B cell (primary cell): ENCODE measurements around the gene PPP1R15A. TPM values are rescaled to one million over a fixed set of nuclear protein-coding genes. Genes with fewer than 3 reads are reported as not detected.

Experiments used
- ATAC-seq: fragments of 200-7000 bp; cut with Tn5 transposase; one replicate; pipeline ENCODE4 v1.10.0; 2021; ENCODE audit warnings: low read depth, mild to moderate bottlenecking, moderate number of reproducible peaks, moderate library complexity
- CTCF ChIA-PET: fragments of 350-600 bp; sonication (Branson Sonifier 250); formaldehyde crosslinking; loops from one replicate; lab custom pipeline; 2021; ENCODE audit warnings: antibody characterized with exemption, inconsistent platforms; lab: Charles Lee
- POLR2A ChIA-PET: fragments of 350-600 bp; sonication (Branson Sonifier 250); formaldehyde crosslinking; loops from one replicate; lab custom pipeline; 2021; ENCODE audit warnings: antibody characterized with exemption; lab: Charles Lee
- DNase-seq: peaks from one replicate; pipeline ENCODE4 v3.0.0; 2013
- H2AFZ ChIP-seq: 2 replicates; pipeline ENCODE4 v1.6.1; 2012; ENCODE audit warnings: mild to moderate bottlenecking, low read depth, low read length; ENCODE audit not compliant: insufficient read depth, poor library complexity, severe bottlenecking
- H3K27ac ChIP-seq, 2 donors: 1 replicate in 1 of 2; 2 replicates in 1 of 2; pipeline ENCODE4 v1.5.1; 2012 to 2013; ENCODE audit warnings: low read length in 2 of 2, mild to moderate bottlenecking in 2 of 2, moderate library complexity in 1 of 2
- H3K27me3 ChIP-seq, 4 experiments: fragments of 200-600 bp in 1 of 4; sonication (generic) in 1 of 4; replicated peaks in 1 of 4; 1 replicate in 2 of 4; 2 replicates in 2 of 4; pipeline versions ENCODE4 v1.6.1 to v1.7.0; 2013 to 2016; ENCODE audit warnings: low read length in 3 of 4, mild to moderate bottlenecking in 2 of 4, mixed read lengths in 1 of 4, moderate library complexity in 1 of 4; ENCODE audit not compliant: insufficient read depth in 4 of 4, control insufficient read depth in 3 of 4; ENCODE audit errors: control extremely low read depth in 1 of 4
- H3K36me3 ChIP-seq, 2 experiments: replicated peaks in 1 of 2; 1 replicate in 1 of 2; 2 replicates in 1 of 2; pipeline versions ENCODE4 v1.6.1 to v1.7.1; 2013; ENCODE audit warnings: low read length in 1 of 2; ENCODE audit not compliant: insufficient read depth in 2 of 2, control insufficient read depth in 1 of 2; ENCODE audit errors: control extremely low read depth in 1 of 2, extremely low read depth in 1 of 2
- H3K4me1 ChIP-seq, 2 donors: fragments of 200-600 bp in 1 of 2; sonication (generic) in 1 of 2; 1 replicate in 1 of 2; 2 replicates in 1 of 2; pipeline versions ENCODE4 v1.5.1 to v1.6.1; 2013 to 2017; ENCODE audit warnings: low read length in 2 of 2; ENCODE audit not compliant: control insufficient read depth in 2 of 2, insufficient read depth in 2 of 2
- H3K4me2 ChIP-seq: replicated peaks from 2 replicates; pipeline ENCODE3; 2012; ENCODE audit warnings: mild to moderate bottlenecking, low read depth, low read length; ENCODE audit not compliant: poor library complexity, severe bottlenecking
- H3K4me3 ChIP-seq, 5 experiments: fragments of 200-600 bp in 1 of 5; sonication (generic) in 1 of 5; 1 replicate in 3 of 5; 2 replicates in 2 of 5; pipeline versions ENCODE4 v1.5.1 to v1.7.0; 2011 to 2016; ENCODE audit warnings: low read length in 4 of 5, mild to moderate bottlenecking in 4 of 5, low read depth in 2 of 5, control low read depth in 1 of 5, moderate library complexity in 1 of 5; ENCODE audit not compliant: insufficient read depth in 1 of 5; ENCODE audit errors: control extremely low read depth in 1 of 5, extremely low read depth in 1 of 5
- H3K79me2 ChIP-seq: fragments of 200-600 bp; sonication (generic); one replicate; pipeline ENCODE4 v1.6.0; 2016; ENCODE audit warnings: low read length; ENCODE audit not compliant: control insufficient read depth, insufficient read depth
- H3K9ac ChIP-seq: fragments of 200-600 bp; sonication (generic); 2 replicates; pipeline ENCODE4 v1.6.1; 2017; ENCODE audit warnings: mild to moderate bottlenecking, low read length, moderate library complexity
- H3K9me3 ChIP-seq, 3 donors: one replicate each; pipeline versions ENCODE4 v1.6.1 to v1.7.1; 2013; ENCODE audit warnings: low read length in 2 of 3; ENCODE audit not compliant: control insufficient read depth in 2 of 3, insufficient read depth in 1 of 3; ENCODE audit errors: control extremely low read depth in 1 of 3
- H4K20me1 ChIP-seq: 2 replicates; pipeline ENCODE4 v1.6.0; 2012; ENCODE audit warnings: mild to moderate bottlenecking, low read length; ENCODE audit not compliant: insufficient read depth, control insufficient read depth, poor library complexity, severe bottlenecking
- H3K27ac Mint-ChIP-seq: one replicate; pipeline ENCODE4 v1.8.0; 2021; ENCODE audit warnings: mixed read lengths
- H3K27me3 Mint-ChIP-seq: one replicate; pipeline ENCODE4 v1.8.0; 2021; ENCODE audit warnings: mixed read lengths
- H3K4me1 Mint-ChIP-seq: one replicate; pipeline ENCODE4 v1.8.0; 2021; ENCODE audit warnings: mixed read lengths
- H3K4me3 Mint-ChIP-seq: one replicate; pipeline ENCODE4 v1.8.0; 2021; ENCODE audit warnings: mixed read lengths
- H3K9me3 Mint-ChIP-seq: one replicate; pipeline ENCODE4 v1.8.0; 2022; ENCODE audit warnings: mixed read lengths; ENCODE audit not compliant: insufficient read depth
- CTCF ChIP-seq: fragments of 200-600 bp; IDR thresholded peaks from one replicate; pipeline ENCODE4 v1.8.0; 2022; ENCODE audit warnings: antibody characterized with exemption, mild to moderate bottlenecking
- EZH2 ChIP-seq: IDR thresholded peaks from 2 replicates; pipeline ENCODE4 v1.6.1; 2012; ENCODE audit warnings: borderline replicate concordance, low read depth, mild to moderate bottlenecking, moderate library complexity, low read length; ENCODE audit not compliant: insufficient read depth, poor library complexity, severe bottlenecking
- WGBS: methylation state at CpG from one replicate; pipeline ENCODE4 v1.1.5; 2013; ENCODE audit warnings: missing lambda C conversion rate; ENCODE audit not compliant: insufficient coverage; 5-methylcytosine and 5-hydroxymethylcytosine counted together
- intact Hi-C: fragments of 100-400 bp; cut with micrococcal nuclease; formaldehyde crosslinking; loops from one replicate; pipeline ENCODE4 v1.10.0; 2022
- polyA plus RNA-seq: library from polyadenylated mRNA; depleted of rRNA; stranded (reverse); fragments of >200 nt; gene quantifications from 2 replicates; pipeline ENCODE4 v1.2.3, GENCODE V29; 2012
- total RNA-seq, 2 donors: library from RNA; stranded (reverse); fragments of 120-200 nt in 1 of 2; gene quantifications; 1 replicate in 1 of 2; 2 replicates in 1 of 2; pipeline versions ENCODE4 v1.2.3 to v1.2.4, GENCODE V29; 2013 to 2022

The PPP1R15A gene
- total and polyA plus RNA-seq, 2 donors (not counting 1 experiment from before 2014, with no cell fraction given), result 122 to 1,029 TPM

GRCh38 chr19:48905664-48906063, 33.4 kb downstream of the PPP1R15A start:
- Histone ChIP-seq H3K79me2 (peaks cover 24% of the 10 kb centered on the region), H3K4me3 (no peak overlapping the region), H3K9me3 (no peaks in the 10 kb centered on the region), H3K4me2 (no peak overlapping the region), H2AFZ (no peak overlapping the region), H3K36me3 (peaks cover 12 to 34% of the 10 kb centered on the region in 2 experiments), H3K27me3 (no peaks in the 10 kb centered on the region), H4K20me1 (peaks cover 8% of the 10 kb centered on the region), H3K4me1 (peaks cover 12 to 21% of the 10 kb centered on the region in 2 donors), H3K27ac (no peak overlapping the region), H3K9ac (no peak overlapping the region)
- ChIA-PET CTCF (no interaction called here), POLR2A (no interaction called here)
- DNase-seq (no peak), ATAC-seq (no peak)
- 98% methylated on average over 11 of the region's 14 CpGs for WGBS
- TF ChIP-seq CTCF, result no peak
- H3K4me3 Mint-ChIP-seq, result no peak overlapping the region
- no peaks in the 10 kb centered on the region for H3K9me3 Mint-ChIP-seq
- intact Hi-C loops, result no loop called here
- H3K27ac Mint-ChIP-seq, result no peak overlapping the region
- no peaks in the 10 kb centered on the region for H3K27me3 Mint-ChIP-seq
- H3K4me1 Mint-ChIP-seq, result peaks cover 19% of the 10 kb centered on the region

- H3K4me3 ChIP-seq, result no peak overlapping the region
- peaks cover 15 to 39% of the 10 kb centered on the region in 2 experiments for H3K36me3 ChIP-seq
- ChIA-PET CTCF (no interaction called here), POLR2A (interaction anchor here (0.7 kb wide), 2 partner anchors 47 to 652 kb away, joined by 3 to 6 read pairs; no protein-coding TSS in a partner anchor)
- WGBS, result 100% methylated on average over 1 of the region's 10 CpGs
- peaks cover 5 to 14% of the 10 kb centered on the region in 2 donors for H3K4me1 ChIP-seq
- ATAC-seq, result no peak
- H4K20me1 ChIP-seq, result peaks cover 8% of the 10 kb centered on the region
- H3K4me3 Mint-ChIP-seq, result no peak overlapping the region
- peaks cover 17% of the 10 kb centered on the region for H3K79me2 ChIP-seq
- H3K4me1 Mint-ChIP-seq, result peaks cover 12% of the 10 kb centered on the region
- intact Hi-C loops, result no loop called here
- H3K9ac ChIP-seq, result no peak overlapping the region
- H3K9me3 Mint-ChIP-seq, result no peaks in the 10 kb centered on the region
- no peaks in the 10 kb centered on the region for H3K27me3 ChIP-seq
- H3K27ac ChIP-seq, result no peak overlapping the region
- no peak for DNase-seq
- TF ChIP-seq EZH2, result no peak
- no peak for TF ChIP-seq CTCF
- no peak overlapping the region for H3K4me2 ChIP-seq
- H3K27ac Mint-ChIP-seq, result no peak overlapping the region
- H3K9me3 ChIP-seq, result no peaks in the 10 kb centered on the region
- no peaks in the 10 kb centered on the region for H3K27me3 Mint-ChIP-seq
- H2AFZ ChIP-seq, result no peak overlapping the region
These were observed 34.1 kb downstream of the PPP1R15A start for GRCh38 chr19:48906324-48906723.
